ENCODE results near the gene LACTB.
A peak's percentile ranks its signal among the peaks of the same experiment; 100 is the strongest.

Gene LACTB

DNA sequence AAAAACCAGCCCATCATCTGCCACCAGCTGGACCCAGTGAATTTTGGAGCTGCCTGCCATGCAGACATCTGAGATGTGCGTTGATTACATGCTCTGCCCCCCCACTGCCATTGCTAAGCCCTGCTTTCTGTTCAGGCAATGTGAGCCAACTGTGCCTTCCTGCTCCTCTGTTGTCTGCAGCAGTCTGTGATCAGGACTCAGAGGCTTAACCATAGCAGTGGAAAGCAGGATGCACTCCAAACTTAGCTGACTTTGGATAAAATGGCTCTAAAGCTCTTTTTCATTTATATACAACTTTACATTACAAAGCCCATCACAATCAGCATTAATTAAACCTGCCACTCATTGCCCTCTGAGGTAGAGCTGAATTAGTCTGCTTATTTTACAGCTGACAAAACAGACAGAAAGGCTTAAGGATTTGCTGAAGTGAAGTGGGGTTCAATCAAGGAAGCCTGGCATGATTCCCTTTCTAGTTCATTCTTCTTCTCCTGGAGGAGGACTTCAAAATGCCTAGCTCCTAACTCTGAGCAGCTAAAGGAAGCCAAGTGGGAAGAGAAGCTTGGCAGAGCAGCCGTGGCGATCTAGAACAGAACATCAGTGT is 51.3 kb downstream of the LACTB start:
- DNase-seq (ENCODE audit: low read depth): no peak

DNA sequence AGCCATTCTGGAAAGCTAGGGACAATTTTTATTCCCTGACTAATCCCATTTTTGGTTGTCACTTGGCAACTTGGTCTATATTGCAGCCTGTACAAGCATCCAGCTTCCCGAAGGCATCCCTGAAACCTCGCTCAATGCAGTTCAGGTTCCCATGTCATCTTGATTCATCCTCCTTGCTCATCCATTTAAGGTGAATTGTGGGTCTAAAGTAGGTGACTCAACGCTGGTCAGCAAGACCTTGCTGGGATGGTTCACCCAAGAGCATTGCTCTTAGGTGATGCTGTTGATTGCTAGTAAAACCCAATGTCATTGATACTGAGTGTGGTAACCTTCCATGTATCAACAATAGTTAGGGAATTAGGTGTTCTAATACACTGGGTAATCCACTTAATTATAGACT is 54.6 kb downstream of the LACTB start:
- no peak for DNase-seq (ENCODE audit: low read depth)

DNA sequence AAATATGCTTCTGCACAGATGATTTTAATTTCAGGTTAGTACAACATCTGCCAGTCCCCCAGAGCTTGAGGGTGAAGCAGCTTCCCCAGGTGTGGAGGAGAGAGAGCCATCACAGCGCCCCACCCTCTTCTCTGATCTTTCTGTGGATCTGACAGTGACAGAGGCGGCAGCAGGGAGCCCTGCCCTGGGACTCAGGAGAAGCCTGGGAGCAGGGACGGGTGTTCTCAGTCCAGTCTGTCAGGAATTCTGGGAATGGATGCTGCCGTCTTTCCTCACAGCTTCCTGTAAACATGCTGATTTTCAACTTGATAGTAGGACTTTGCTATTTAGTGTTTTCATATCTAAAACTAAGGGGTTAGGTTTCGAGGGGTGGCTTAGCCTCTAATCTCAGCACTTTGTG is 56.4 kb downstream of the LACTB start:
- DNase-seq (ENCODE audit: low read depth): no peak

DNA sequence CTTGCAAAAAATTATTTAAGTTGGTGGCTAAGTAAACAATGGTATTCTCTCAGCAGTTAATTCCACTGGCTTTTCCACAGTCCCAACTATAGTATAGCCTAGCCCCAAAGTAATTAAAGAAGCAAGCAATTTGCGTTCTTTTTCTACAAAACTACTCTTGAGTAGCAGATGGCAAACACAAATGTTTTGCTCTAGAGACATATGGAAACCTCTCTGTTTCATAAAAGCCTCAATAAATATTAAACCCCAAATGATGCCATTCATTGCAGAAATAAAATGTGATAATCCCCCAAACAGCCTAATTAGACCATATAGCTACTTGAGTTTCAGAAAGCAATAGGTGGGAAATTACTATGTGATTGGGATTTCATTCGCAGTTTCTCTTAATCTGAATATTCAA is 59.1 kb downstream of the LACTB start:
- no peak for DNase-seq (ENCODE audit: low read depth)

DNA sequence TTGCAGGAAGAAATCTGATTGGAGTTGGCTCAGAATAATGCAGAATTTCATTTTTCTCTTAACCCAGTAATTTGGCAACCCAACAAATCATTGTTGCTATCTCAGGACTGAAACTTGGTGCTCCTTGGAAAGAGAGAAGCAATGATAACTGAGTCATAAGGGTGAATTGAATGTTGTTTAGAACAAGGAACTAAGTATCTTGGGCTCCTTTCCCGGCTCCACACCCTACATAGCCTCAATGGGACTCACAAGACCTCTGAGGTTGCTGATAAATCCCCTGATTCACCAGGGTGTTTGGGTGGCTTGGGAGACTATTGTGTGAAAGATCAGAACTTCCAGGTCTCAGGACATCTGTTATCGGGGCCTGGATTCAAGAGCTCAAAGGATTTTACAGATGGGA is 60.0 kb downstream of the LACTB start:
- no peak for DNase-seq (ENCODE audit: low read depth)

DNA sequence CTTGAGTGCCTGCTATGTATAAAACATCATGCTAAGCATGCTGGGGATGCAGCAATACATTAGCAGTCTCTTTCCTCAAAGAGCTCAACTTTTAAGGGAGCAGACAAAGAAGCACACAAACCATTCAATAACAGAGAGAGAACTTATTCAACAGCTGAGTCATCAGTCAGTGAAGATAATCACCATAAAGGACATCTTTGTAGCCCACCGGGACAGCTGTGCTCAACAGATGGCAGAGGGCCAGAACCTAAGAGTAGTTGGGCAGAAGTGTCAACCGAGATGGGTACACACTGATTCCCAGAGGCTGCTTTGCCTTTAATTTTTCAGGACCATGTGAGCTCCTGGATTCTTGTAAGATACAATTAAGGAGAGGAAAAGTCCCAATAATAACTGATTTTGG is 63.5 kb downstream of the LACTB start:
- DNase-seq (ENCODE audit: low read depth): no peak

DNA sequence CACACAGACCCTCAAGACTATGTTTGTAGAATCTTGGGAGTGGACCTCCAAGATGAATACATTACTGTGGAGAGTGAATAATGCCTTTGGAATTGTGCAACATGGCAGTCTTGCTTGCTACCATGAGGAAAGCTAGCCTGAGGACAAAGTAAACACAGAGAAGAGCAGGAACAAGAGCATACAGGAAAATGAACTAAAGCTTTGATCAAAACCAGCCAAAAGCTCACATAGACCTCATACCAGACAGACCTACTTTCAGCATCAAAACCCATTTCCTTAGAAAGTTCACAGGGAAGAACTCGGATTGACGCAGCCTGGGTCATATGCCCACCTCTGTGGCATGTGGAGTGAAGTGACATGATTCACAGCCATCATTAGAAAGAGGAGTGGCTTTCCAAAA is 64.4 kb downstream of the LACTB start:
- DNase-seq (ENCODE audit: low read depth): no peak

DNA sequence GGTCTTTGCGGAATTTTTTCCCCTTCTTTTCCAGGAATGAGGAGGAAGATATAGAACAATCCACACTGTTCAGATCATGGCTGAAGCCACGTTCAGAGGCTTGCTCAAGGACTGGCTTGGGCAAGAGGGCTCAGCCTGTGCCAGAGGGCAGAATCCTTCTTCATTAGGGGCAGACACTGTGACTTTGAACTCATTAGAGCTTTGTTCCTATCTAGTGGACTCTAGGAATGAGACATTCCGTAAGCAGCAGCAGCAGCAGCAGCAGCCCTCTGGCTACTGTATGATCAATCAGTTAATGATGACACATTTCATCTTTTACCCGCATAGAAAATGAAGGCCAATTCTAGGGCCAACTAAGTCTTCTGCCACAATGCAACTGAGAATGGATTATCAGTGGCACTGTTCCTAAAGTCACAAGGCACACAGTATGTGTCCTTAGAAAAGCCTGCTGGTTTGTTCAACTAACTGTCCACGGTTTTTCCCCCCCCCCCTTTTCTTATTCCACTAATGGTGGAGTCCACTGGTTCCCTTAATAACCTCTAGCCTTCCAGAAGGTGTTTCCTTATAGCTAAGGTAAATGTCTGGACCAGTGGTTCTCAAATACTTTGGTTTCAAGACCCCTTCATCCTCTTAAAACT is 66.0 kb downstream of the LACTB start:
- DNase-seq (ENCODE audit: low read depth): no peak

DNA sequence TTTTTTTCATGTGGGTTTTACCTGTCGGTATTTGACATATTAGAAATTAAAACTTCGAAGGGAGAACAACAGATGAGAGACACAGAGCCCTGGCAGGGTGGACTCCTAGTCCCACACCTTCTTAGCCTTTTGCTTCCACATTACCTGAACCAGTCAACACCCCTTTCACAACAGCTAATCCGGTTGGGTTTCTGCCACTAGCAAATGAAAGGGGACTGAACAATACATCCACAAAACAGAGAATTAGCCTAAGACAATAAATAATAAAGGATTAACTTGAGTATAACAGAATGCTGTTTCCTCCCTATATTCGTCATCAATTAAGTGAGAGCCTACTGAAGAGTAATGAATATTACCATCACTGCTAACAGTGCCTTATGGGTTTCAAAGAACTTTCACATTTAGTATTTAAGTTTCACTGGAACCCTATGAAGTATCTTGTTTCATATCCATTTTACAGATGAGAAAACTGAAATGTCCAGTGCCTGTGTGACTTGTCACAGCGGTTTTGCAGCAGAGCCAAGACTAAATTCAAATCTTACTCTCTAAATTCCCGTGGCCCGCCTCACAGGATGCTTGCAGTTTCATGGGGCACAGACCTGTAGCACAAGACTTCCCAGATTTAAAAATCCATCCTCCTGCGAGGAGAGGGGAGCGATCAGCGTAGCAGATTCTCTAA is 66.7 kb downstream of the LACTB start:
- no peak for DNase-seq (ENCODE audit: low read depth)

DNA sequence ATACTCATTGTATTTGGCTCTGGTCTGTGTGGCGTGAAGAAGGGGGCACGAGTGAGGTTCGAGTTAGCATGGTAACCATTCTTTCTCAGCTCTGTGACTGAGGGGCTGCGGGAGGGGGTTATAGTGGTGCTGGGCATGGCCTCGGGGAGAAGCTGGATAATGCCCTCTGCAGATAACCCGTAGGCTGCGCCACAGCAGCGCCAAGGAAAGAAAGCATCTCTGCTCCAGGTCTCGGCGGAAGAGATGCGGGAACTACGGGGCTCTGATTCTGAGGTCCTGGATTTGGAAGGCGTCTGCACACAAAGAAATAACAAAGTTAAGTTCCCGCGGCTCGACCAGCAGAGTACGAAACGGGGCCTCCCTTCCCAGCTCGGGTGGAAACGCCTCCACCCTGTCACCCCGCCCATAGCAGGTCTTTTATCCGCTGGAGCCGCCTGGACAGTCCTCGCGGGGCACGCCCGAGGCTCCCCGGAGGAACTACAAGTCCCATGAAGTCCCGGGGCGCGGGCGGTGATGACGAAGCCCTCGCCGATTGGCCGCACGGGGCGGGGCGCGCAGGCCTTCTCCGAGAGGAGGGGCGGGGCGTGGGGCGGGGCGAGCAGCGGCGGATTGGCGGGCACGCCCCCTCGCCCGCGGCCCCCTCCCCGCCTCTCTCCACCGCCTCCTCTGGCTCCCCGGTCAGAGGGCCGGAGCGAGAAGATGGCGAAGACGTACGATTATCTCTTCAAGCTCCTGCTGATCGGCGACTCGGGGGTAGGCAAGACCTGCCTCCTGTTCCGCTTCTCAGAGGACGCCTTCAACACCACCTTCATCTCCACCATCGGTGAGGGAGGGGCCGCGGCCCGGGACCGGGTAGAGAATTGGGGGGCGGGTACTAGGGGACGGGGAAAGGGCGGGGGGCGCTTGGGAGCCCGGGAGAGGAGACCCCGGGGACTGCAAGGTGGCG is 67.5 kb downstream of the LACTB start, which contains the start of gene RAB8B:
Gene RAB8B (plus strand): TSS at position 681 of the 946 bp plus-strand sequence. CDS start 19 bp downstream, at position 700.
- peak; percentile 95 for DNase-seq (ENCODE audit: low read depth)

DNA sequence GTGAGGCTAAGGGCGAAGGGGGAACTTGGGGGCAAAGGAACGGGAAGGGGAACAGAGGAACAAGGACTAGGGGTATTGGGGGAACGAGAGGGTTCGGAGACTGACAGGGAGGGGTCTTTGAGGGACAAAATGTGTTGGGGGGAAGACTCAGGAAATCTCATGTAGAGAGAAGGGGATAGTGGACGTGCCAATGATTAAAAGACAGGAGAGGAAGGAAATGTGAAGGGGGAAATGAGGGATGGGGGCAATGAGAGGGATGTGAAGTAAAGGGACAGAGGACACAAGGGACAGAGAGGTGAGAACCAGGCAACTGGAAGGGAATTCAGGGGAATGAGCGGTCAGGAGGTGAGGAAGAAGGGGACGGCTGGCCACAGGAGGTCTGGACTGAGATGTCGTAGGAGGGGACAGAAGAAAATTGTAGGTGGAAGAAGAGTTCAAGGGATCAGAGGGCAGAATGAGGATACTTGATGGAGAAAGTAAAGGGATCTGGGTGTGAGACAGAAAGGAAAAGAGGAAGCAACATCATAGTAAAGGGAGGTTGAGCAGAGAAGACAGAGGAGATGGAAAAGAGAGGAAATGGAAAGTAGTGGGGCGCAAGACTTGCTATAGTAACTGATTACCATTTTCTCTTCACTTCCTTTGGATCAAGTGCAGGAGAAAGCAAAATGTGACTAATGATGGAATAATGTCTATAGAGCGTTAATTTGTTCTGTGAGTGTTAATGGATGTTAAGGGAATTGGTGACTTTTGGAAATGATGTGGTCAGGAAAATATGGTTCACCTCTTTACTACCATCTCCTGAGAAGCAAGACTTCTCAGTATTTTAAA is 68.5 kb downstream of the LACTB start:
- DNase-seq (ENCODE audit: low read depth): no peak

DNA sequence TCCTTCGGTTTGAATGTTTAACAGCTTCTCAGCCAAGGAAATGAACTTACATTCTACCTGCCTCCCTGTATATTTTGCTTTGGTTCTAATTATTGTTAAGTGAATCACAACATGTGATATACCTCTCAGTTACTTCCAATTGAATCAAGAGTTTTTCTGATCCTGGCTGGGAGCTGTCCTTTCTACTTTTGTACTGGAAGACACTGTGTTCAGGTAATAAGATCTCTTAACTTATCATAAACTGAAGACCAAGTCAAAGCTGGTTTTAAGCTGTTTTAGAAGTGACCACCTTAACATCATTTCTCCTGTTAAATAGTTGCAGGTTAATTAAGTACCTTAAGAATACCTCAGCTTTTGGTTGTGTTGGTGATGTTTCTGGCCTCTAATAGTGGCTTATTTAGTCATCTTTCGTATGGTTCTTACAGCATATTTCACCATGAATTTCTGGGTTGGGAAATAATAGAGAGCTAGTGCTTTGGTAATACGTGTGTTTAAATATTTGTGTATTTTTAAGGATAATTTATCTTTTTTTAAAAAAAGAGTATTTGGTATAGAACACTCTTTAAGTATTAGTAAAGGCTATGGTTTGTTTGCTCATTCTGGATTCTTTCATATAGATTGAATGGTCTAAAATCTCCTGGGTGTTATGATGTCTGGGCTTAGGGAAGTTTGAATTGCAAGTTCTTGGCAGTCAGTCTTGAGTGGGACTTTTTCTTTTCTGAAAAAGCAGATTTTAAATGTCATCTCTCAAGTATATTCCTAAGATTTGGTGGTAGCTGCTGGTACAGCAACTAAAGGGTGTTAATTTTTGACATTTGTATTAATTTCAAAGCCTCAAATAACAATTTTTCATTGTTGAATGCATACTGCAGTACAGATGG is 69.3 kb downstream of the LACTB start:
- DNase-seq (ENCODE audit: low read depth): no peak

All from T-helper 22 cell (primary cell).